Osteoblast (primary cell): ENCODE data around the gene CDHR1. TPM values are rescaled to one million over a fixed set of nuclear protein-coding genes. Genes with fewer than 3 reads are reported as not detected.
A peak's percentile ranks its signal among the peaks of the same experiment; 100 is the strongest.

ENCODE experiments used
- DNase-seq: peaks from one replicate; pipeline ENCODE4 v3.0.0; 2011; ENCODE audit warnings: low spot score, mixed read lengths; ENCODE audit not compliant: insufficient read length; ENCODE audit errors: missing footprints
- H2AFZ ChIP-seq: 2 replicates; pipeline ENCODE4 v1.6.0; 2011; ENCODE audit warnings: mild to moderate bottlenecking, low read length
- H3K27ac ChIP-seq: 2 replicates; pipeline ENCODE4 v1.5.1; 2011; ENCODE audit warnings: mild to moderate bottlenecking, low read depth, low read length, moderate library complexity
- H3K27me3 ChIP-seq: 2 replicates; pipeline ENCODE4 v1.6.0; 2012; ENCODE audit warnings: mild to moderate bottlenecking, control low read depth, inconsistent platforms, low read length, moderate library complexity; ENCODE audit not compliant: insufficient read depth
- H3K36me3 ChIP-seq: 2 replicates; pipeline ENCODE4 v1.5.1; 2011; ENCODE audit warnings: mild to moderate bottlenecking, low read length, control low read depth, moderate library complexity; ENCODE audit not compliant: insufficient read depth
- H3K4me1 ChIP-seq: 2 replicates; pipeline ENCODE4 v1.5.1; 2011; ENCODE audit warnings: mild to moderate bottlenecking, low read length, control low read depth, moderate library complexity; ENCODE audit not compliant: insufficient read depth
- H3K4me2 ChIP-seq: 2 replicates; pipeline ENCODE4 v1.6.0; 2011; ENCODE audit warnings: mild to moderate bottlenecking, low read length; ENCODE audit not compliant: insufficient read depth
- H3K4me3 ChIP-seq: fragments of 200-600 bp; sonication (generic); 3 replicates; pipeline ENCODE4 v1.5.1; 2012; ENCODE audit warnings: mild to moderate bottlenecking, low read length, inconsistent platforms; ENCODE audit not compliant: insufficient read depth
- H3K79me2 ChIP-seq: 2 replicates; pipeline ENCODE4 v1.6.0; 2012; ENCODE audit warnings: mild to moderate bottlenecking, low read length, control low read depth, inconsistent platforms; ENCODE audit not compliant: insufficient read depth
- H3K9me3 ChIP-seq: 2 replicates; pipeline ENCODE4 v1.5.1; 2011; ENCODE audit warnings: low read depth, low read length, control low read depth
- H4K20me1 ChIP-seq: 2 replicates; pipeline ENCODE4 v1.6.0; 2012; ENCODE audit warnings: mild to moderate bottlenecking, low read length, control low read depth; ENCODE audit not compliant: insufficient read depth
- total RNA-seq: library from RNA; depleted of rRNA; stranded (reverse); fragments of >200 nt; gene quantifications from 2 replicates; pipeline ENCODE4 v1.2.3, GENCODE V29; 2012
- TF ChIP-seq, protein P1 (sequence below): IDR thresholded peaks from 2 replicates; pipeline ENCODE4 v1.5.1; 2011; ENCODE audit warnings: mild to moderate bottlenecking, low read depth, low read length, moderate library complexity; ENCODE audit errors: extremely low read depth

The CDHR1 gene
- total RNA-seq, 1 donor: under 0.01 TPM

DNA sequence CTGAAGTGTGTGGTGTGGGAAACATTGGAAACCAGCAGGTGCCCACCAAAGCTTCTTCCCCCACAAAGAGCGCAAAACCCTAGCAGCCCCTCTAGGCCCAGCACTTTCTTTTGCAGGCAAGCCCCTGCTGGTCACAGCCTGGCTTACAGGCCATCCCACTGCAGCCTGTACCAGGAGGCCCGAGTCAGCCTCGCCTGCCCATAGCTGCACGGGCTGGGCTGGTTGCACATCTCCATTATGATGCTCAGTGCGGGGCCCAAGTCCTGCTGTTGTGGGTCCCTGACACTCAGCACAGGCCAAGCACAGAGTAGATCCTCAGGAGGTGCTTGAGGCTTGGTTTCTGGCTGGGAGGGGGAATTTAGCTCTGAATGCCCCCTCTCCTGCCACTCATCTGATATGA is 8.0 kb downstream of the CDHR1 start:
- H3K4me2 ChIP-seq: no peak overlapping the region
- no peaks in the 10 kb centered on the region for H4K20me1 ChIP-seq
- no peak overlapping the region for H3K27ac ChIP-seq
- peaks cover 3% of the 10 kb centered on the region for H3K27me3 ChIP-seq
- H3K4me1 ChIP-seq: no peaks in the 10 kb centered on the region
- no peaks in the 10 kb centered on the region for H3K79me2 ChIP-seq
- no peak overlapping the region for H2AFZ ChIP-seq
- H3K9me3 ChIP-seq: no peaks in the 10 kb centered on the region
- TF ChIP-seq, protein P1, sequence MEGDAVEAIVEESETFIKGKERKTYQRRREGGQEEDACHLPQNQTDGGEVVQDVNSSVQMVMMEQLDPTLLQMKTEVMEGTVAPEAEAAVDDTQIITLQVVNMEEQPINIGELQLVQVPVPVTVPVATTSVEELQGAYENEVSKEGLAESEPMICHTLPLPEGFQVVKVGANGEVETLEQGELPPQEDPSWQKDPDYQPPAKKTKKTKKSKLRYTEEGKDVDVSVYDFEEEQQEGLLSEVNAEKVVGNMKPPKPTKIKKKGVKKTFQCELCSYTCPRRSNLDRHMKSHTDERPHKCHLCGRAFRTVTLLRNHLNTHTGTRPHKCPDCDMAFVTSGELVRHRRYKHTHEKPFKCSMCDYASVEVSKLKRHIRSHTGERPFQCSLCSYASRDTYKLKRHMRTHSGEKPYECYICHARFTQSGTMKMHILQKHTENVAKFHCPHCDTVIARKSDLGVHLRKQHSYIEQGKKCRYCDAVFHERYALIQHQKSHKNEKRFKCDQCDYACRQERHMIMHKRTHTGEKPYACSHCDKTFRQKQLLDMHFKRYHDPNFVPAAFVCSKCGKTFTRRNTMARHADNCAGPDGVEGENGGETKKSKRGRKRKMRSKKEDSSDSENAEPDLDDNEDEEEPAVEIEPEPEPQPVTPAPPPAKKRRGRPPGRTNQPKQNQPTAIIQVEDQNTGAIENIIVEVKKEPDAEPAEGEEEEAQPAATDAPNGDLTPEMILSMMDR: no peak
- H3K36me3 ChIP-seq: no peaks in the 10 kb centered on the region
- no peak overlapping the region for H3K4me3 ChIP-seq
- no peak for DNase-seq

DNA sequence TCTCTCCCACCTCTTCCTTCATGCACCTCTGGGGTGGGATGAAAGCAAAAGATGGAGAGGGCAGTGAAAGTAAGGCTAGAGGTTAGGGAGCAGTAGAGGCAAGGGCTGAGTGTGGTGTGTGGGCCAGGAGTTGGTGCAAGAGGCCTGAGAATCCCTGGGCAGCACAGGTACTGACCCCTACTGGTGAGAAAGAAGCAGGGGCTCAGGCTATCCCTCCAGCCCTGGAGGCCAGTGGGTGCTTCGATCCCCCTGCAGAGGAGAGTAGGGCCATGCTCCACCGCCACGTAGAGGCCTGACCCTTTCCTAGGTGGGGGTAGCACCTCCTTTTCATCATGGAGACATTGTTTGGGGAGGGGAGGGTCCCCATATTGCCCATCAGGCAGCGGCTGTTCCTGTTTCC is 9.8 kb downstream of the CDHR1 start:
- Histone ChIP-seq H2AFZ (no peak overlapping the region), H3K36me3 (no peaks in the 10 kb centered on the region), H3K4me2 (no peak overlapping the region), H3K9me3 (no peaks in the 10 kb centered on the region), H3K27ac (no peak overlapping the region), H3K79me2 (no peaks in the 10 kb centered on the region), H4K20me1 (no peaks in the 10 kb centered on the region), H3K4me1 (no peaks in the 10 kb centered on the region), H3K4me3 (no peak overlapping the region), H3K27me3 (peaks cover 3% of the 10 kb centered on the region)
- TF ChIP-seq, protein P1: peak; percentile 37
- no peak for DNase-seq

DNA sequence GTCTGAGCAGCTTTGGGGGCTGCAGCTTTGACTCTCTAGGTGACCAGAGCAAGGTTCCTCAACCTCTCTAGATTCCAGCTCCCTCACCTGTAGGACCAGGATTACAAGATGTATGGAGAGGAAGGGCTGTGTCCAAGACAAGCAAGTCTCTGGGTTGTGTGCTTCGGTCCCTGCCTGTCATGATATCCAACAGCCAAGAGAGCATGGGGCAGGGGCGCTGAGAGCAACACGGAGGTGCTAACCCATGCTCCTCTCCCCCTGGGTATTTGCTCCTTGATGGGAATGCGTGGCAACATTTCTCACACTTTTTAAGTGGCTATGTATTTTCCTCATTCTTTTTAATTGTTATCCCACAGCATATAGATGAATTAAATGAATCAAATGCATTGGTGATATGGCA is 10.3 kb downstream of the CDHR1 start:
- Histone ChIP-seq H3K4me3 (no peak overlapping the region), H2AFZ (no peak overlapping the region), H3K27ac (no peak overlapping the region)

DNA sequence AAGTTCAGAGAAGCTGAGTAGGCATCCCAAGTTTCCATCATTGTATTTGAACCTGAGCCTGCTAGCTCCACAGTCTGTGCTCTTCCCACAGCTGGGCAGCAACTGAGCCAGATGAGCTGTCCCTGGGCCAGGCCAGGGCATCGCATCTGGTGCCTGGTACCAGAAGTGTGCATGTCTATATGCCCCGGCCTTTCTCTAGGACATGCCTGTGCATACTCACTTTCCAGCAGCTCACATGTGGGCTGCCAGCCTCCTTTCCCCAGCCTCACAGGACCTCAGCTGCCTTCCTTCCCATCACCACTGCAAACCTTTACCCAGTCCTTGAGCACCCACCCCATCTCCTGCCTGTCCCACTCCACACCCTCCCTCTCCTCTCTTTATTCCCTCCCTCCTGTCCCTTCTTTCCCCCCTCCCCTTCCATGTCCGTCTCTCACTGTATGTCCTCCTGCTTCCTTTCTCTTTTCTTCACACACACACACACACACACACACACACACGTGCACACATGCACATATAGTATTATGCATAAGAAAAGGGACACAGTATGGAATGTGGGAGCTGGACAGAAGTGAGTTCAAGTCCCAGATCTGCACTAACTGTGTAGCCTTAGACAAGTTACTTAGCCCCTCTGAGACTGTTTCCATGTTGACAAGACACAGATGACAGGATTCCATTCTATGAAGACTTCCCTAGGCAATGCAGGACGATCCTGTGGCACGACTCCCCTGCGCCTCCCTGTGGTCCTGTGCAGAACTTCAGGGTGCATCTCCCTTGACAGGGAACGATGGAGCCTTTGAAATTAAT is 10.9 kb downstream of the CDHR1 start:
- H3K27ac ChIP-seq: no peak overlapping the region
- H3K9me3 ChIP-seq: no peaks in the 10 kb centered on the region
- H4K20me1 ChIP-seq: no peaks in the 10 kb centered on the region
- no peaks in the 10 kb centered on the region for H3K27me3 ChIP-seq
- peak; percentile 92 for DNase-seq
- TF ChIP-seq, protein P1: peak; percentile 87
- no peaks in the 10 kb centered on the region for H3K79me2 ChIP-seq
- no peaks in the 10 kb centered on the region for H3K36me3 ChIP-seq
- H3K4me3 ChIP-seq: no peak overlapping the region
- no peak overlapping the region for H3K4me2 ChIP-seq
- H3K4me1 ChIP-seq: no peaks in the 10 kb centered on the region
- H2AFZ ChIP-seq: no peak overlapping the region

More for the DNA sequence above, 10.3 kb downstream of the CDHR1 start:
- no peaks in the 10 kb centered on the region for H3K36me3 ChIP-seq
- H4K20me1 ChIP-seq: no peaks in the 10 kb centered on the region
- DNase-seq: no peak
- H3K27me3 ChIP-seq: peaks cover under 1% of the 10 kb centered on the region
- H3K79me2 ChIP-seq: no peaks in the 10 kb centered on the region
- no peak overlapping the region for H3K4me2 ChIP-seq
- no peaks in the 10 kb centered on the region for H3K9me3 ChIP-seq
- TF ChIP-seq, protein P1: no peak
- no peaks in the 10 kb centered on the region for H3K4me1 ChIP-seq
